T-helper 17 cell (primary cell): Measurements from ENCODE around the gene EHF. TPM values are rescaled to one million over a fixed set of nuclear protein-coding genes. Genes with fewer than 3 reads are reported as not detected.

Source experiments
- ATAC-seq: fragments of 150-1000 bp; cut with Tn5 transposase; 2 replicates; pipeline ENCODE4 v1.10.0; 2021; ENCODE audit warnings: mild to moderate bottlenecking, moderate library complexity
- DNase-seq, 3 donors: peaks; one replicate each; pipeline versions ENCODE4 v3.0.0 to v3.0.0-alpha.2; 2020 to 2021
- H3K9me3 ChIP-seq: one replicate; pipeline ENCODE4 v1.7.0; 2013; ENCODE audit warnings: low read length, mild to moderate bottlenecking; ENCODE audit not compliant: control insufficient read depth, poor library complexity, severe bottlenecking
- H3K27ac Mint-ChIP-seq: one replicate; pipeline ENCODE4 v1.8.0; 2022; ENCODE audit warnings: mild to moderate bottlenecking, moderate library complexity, mixed read lengths
- H3K27me3 Mint-ChIP-seq: one replicate; pipeline ENCODE4 v1.8.0; 2022; ENCODE audit warnings: mixed read lengths
- H3K36me3 Mint-ChIP-seq: one replicate; pipeline ENCODE4 v1.8.0; 2022; ENCODE audit warnings: low read depth, mixed read lengths
- H3K4me1 Mint-ChIP-seq: one replicate; pipeline ENCODE4 v1.8.0; 2022; ENCODE audit warnings: mild to moderate bottlenecking, mixed read lengths
- H3K4me3 Mint-ChIP-seq: one replicate; pipeline ENCODE4 v1.8.0; 2022; ENCODE audit warnings: mild to moderate bottlenecking, moderate library complexity, mixed read lengths
- total RNA-seq, 4 donors: library from RNA in 2 of 4; stranded (reverse) in 2 of 4; gene quantifications; one replicate each; pipeline ENCODE4 v1.2.3 and lab custom pipeline; 2022 to 2026

EHF gene
- total RNA-seq, 2 donors from 2014 or later, result 0.34 to 0.65 TPM

- no peak overlapping the region for H3K27ac Mint-ChIP-seq
Observed at GRCh38 chr11:34646431-34646830, 25.5 kb downstream of the EHF start.

DNA sequence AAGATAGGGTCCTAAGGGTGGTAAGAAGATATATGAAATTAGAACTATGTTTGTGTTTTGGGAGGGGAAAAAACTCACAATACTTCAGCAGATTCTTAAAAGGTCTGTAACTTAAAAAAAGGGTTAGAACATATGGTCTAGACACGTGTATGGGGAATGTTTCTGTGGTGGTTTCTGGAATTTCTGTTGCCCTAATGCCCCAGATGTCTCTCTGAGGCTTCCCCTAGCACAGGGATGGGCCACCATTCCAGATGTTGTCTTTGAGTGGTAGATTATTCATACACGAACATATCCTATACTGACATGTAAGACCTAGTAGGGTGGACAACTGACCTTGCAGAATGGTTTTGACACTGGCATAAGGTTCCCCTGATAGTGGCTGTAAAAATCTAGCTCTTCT is 26.2 kb downstream of the EHF start:
- H3K36me3 Mint-ChIP-seq, result no peaks in the 10 kb centered on the region
- H3K27ac Mint-ChIP-seq, result no peak overlapping the region
- H3K4me3 Mint-ChIP-seq, result no peak overlapping the region
- H3K27me3 Mint-ChIP-seq, result peaks cover 10% of the 10 kb centered on the region
- ATAC-seq, result no peak
- no peak for DNase-seq
- H3K4me1 Mint-ChIP-seq, result peaks cover 17% of the 10 kb centered on the region
- H3K9me3 ChIP-seq, result no peaks in the 10 kb centered on the region

More at GRCh38 chr11:34646431-34646830, 25.5 kb downstream of the EHF start:
- Mint-ChIP-seq H3K36me3 (no peaks in the 10 kb centered on the region), H3K4me1 (peaks cover 13% of the 10 kb centered on the region), H3K4me3 (no peak overlapping the region), H3K27me3 (peaks cover 12% of the 10 kb centered on the region)
- H3K9me3 ChIP-seq, result no peaks in the 10 kb centered on the region
- DNase-seq, result no peak
- ATAC-seq, result no peak

DNA sequence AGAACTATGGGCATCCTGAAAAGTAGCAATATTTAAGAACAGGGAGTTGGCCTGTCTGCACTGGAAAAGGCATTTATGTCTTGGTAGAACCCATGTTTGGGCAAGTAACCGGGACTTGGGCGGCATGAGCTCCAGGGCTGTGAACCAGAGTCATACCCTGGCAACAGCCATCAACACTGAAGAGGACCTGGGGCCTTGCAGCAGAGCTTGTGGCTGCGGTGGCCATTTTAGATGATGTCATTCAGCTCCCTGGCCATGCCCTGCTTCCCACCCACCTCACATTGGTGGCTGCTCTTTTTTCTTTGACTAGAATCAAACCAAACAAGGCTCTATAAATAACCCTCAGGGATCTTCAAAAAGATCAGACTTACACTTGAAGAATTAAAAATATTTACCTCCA is 26.6 kb downstream of the EHF start:
- Mint-ChIP-seq H3K36me3 (no peaks in the 10 kb centered on the region), H3K27me3 (peaks cover 8% of the 10 kb centered on the region), H3K4me1 (peaks cover 17% of the 10 kb centered on the region), H3K27ac (no peak overlapping the region), H3K4me3 (no peak overlapping the region)
- H3K9me3 ChIP-seq, result no peaks in the 10 kb centered on the region
- DNase-seq (no peak), ATAC-seq (no peak)

- H3K9me3 ChIP-seq, result no peaks in the 10 kb centered on the region
- ATAC-seq (no peak), DNase-seq (no peak)
- H3K27me3 Mint-ChIP-seq, result peaks cover 3% of the 10 kb centered on the region
- no peaks in the 10 kb centered on the region for H3K36me3 Mint-ChIP-seq
- peaks cover 18% of the 10 kb centered on the region for H3K4me1 Mint-ChIP-seq
- no peak overlapping the region for H3K4me3 Mint-ChIP-seq
- no peak overlapping the region for H3K27ac Mint-ChIP-seq
Observed at GRCh38 chr11:34648036-34648435, 27.1 kb downstream of the EHF start.

DNA sequence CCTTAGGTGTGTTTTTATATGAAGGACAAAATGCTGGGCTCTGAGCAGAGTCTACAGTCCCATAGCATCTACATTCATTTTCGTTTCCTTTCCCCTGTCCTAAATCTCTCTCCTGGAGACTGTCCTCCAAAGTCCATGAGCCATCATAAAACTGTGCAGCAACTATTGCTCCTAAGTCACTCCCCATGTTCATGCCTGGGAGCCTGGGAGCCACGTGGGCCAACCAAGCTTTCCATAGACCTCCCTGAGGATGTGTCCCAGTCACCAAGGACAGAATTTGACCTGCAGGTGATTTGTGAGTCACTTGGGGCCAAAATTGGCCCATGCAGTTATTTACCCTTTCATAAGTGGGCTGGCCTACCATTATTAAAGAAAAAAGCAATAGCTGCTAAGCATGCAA is 28.7 kb downstream of the EHF start:
- no peak for ATAC-seq
- Mint-ChIP-seq H3K4me3 (peak overlapping the region; percentile 37), H3K27ac (peak overlapping the region; percentile 90), H3K27me3 (peaks cover 14% of the 10 kb centered on the region), H3K4me1 (peaks cover 22% of the 10 kb centered on the region), H3K36me3 (no peaks in the 10 kb centered on the region)
- DNase-seq, result no peak
- no peaks in the 10 kb centered on the region for H3K9me3 ChIP-seq

DNA sequence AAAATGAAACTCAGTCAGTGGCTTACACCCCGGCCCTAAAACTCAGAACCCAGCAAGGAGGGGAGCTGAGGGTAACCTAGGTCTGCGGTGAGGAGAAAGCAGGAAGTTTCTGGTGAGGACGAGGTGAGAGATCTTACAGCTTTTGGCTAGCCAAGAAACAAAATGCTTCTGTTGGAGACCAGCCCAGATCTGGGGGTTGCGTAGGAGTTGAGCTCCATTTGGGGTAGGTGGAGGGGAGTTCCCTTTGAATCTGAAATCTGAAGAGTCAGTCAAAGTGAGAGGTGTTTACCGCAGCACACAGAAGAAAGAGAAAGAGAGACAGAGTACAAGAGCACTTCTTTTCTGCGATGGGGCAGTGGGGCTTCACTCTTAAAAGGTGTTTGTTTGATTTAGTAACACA is 29.6 kb downstream of the EHF start:
- Mint-ChIP-seq H3K36me3 (no peaks in the 10 kb centered on the region), H3K4me1 (peaks cover 22% of the 10 kb centered on the region), H3K27ac (peak overlapping the region; percentile 90), H3K27me3 (peaks cover 14% of the 10 kb centered on the region), H3K4me3 (peak overlapping the region; percentile 79)
- ATAC-seq (peak; percentile 96), DNase-seq (peak in 2 of 3 donors; percentile 23 to 33)
- H3K9me3 ChIP-seq, result no peaks in the 10 kb centered on the region

DNA sequence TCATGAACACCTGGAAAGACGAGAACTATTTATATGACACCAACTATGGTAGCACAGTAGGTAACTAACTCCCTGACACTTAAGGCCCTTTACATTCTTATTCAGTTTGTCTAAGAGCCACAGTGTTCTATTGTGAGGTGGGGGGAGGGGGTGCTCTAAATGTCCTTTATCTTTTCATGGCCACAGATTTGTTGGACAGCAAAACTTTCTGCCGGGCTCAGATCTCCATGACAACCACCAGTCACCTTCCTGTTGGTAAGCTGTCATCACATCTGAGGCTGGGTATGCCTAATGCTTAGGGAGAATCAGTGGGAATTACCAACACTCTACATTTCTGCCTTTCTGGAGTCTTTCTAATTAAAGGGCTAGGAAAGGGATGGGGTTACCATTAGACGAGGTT is 30.7 kb downstream of the EHF start:
- peak overlapping the region; percentile 43 for H3K4me3 Mint-ChIP-seq
- peaks cover 14% of the 10 kb centered on the region for H3K27me3 Mint-ChIP-seq
- no peak overlapping the region for H3K27ac Mint-ChIP-seq

GRCh38 chr11:34652191-34652973 is 31.5 kb downstream of the EHF start:
- peak overlapping the region; percentile 14 for H3K27ac Mint-ChIP-seq
- peaks cover 2% of the 10 kb centered on the region for H3K36me3 Mint-ChIP-seq
- H3K4me1 Mint-ChIP-seq, result peaks cover 22% of the 10 kb centered on the region
- ATAC-seq, result no peak
- H3K4me3 Mint-ChIP-seq, result peak overlapping the region; percentile 15
- no peaks in the 10 kb centered on the region for H3K9me3 ChIP-seq
- peaks cover 14% of the 10 kb centered on the region for H3K27me3 Mint-ChIP-seq
- no peak for DNase-seq

More for the DNA sequence above, 30.7 kb downstream of the EHF start:
- H3K36me3 Mint-ChIP-seq, result peaks cover 1% of the 10 kb centered on the region
- ATAC-seq (no peak), DNase-seq (no peak)
- peaks cover 22% of the 10 kb centered on the region for H3K4me1 Mint-ChIP-seq
- H3K9me3 ChIP-seq, result no peaks in the 10 kb centered on the region

- Mint-ChIP-seq H3K36me3 (peaks cover 2% of the 10 kb centered on the region), H3K27ac (no peak overlapping the region), H3K4me1 (peaks cover 22% of the 10 kb centered on the region), H3K4me3 (no peak overlapping the region), H3K27me3 (peaks cover 14% of the 10 kb centered on the region)
- DNase-seq (no peak), ATAC-seq (no peak)
- H3K9me3 ChIP-seq, result no peaks in the 10 kb centered on the region
Observed at GRCh38 chr11:34653031-34653430, 32.1 kb downstream of the EHF start.

- ATAC-seq, result no peak
- H3K27ac Mint-ChIP-seq, result no peak overlapping the region
- H3K4me3 Mint-ChIP-seq, result no peak overlapping the region
- peaks cover 2% of the 10 kb centered on the region for H3K36me3 Mint-ChIP-seq
- H3K27me3 Mint-ChIP-seq, result peaks cover 20% of the 10 kb centered on the region
- DNase-seq, result no peak
- no peaks in the 10 kb centered on the region for H3K9me3 ChIP-seq
- peaks cover 22% of the 10 kb centered on the region for H3K4me1 Mint-ChIP-seq
Observed at GRCh38 chr11:34653851-34654482, 33.1 kb downstream of the EHF start.

- Mint-ChIP-seq H3K27me3 (peaks cover 23% of the 10 kb centered on the region), H3K4me3 (no peak overlapping the region), H3K27ac (no peak overlapping the region), H3K36me3 (peaks cover 2% of the 10 kb centered on the region), H3K4me1 (peaks cover 22% of the 10 kb centered on the region)
- DNase-seq (no peak), ATAC-seq (no peak)
- H3K9me3 ChIP-seq, result no peaks in the 10 kb centered on the region
Observed at GRCh38 chr11:34654483-34655334, 33.8 kb downstream of the EHF start.

- Mint-ChIP-seq H3K4me3 (no peak overlapping the region), H3K36me3 (peaks cover 2% of the 10 kb centered on the region), H3K4me1 (peaks cover 17% of the 10 kb centered on the region), H3K27ac (no peak overlapping the region), H3K27me3 (peaks cover 24% of the 10 kb centered on the region)
- no peak for DNase-seq
- ATAC-seq, result no peak
- no peaks in the 10 kb centered on the region for H3K9me3 ChIP-seq
Observed at GRCh38 chr11:34655335-34656008, 34.6 kb downstream of the EHF start.
